GM18502 (cell line): ENCODE results near the gene GFI1B.
"Not testable (repeated sequence)": the region's sequence is repeated elsewhere in the genome, so short reads cannot be mapped to it uniquely, and the experiment has no call there.

ENCODE experiments used
- ATAC-seq: cut with Tn5 transposase; IDR thresholded peaks from one replicate; pipeline ENCODE4 v1.9.1; 2021; ENCODE audit warnings: mild to moderate bottlenecking; ENCODE audit not compliant: unreplicated experiment, poor library complexity

GFI1B gene

GRCh38 chr9:132989414-132989996 lies 11.0 kb downstream of the GFI1B start:
- no peak for ATAC-seq

- ATAC-seq: not testable (repeated sequence)
These were observed 11.6 kb downstream of the GFI1B start for GRCh38 chr9:132989998-132990557.

- no peak for ATAC-seq
These were observed 12.3 kb downstream of the GFI1B start for GRCh38 chr9:132990781-132991180.

- no peak for ATAC-seq
These were observed 13.1 kb downstream of the GFI1B start for GRCh38 chr9:132991351-132992300.

- no peak for ATAC-seq
These were observed 15.0 kb downstream of the GFI1B start for GRCh38 chr9:132993511-132993939.

- no peak for ATAC-seq
These were observed 16.1 kb downstream of the GFI1B start for GRCh38 chr9:132994410-132995120.

- ATAC-seq: no peak
These were observed 16.6 kb downstream of the GFI1B start for GRCh38 chr9:132995121-132995420.

GRCh38 chr9:132995879-132996278 lies 17.4 kb downstream of the GFI1B start:
- no peak for ATAC-seq

- no peak for ATAC-seq
These were observed 18.0 kb downstream of the GFI1B start for GRCh38 chr9:132996526-132996925.

GRCh38 chr9:132997591-132997990 lies 19.1 kb downstream of the GFI1B start:
- ATAC-seq: no peak

- ATAC-seq: not testable (repeated sequence)
These were observed 19.7 kb downstream of the GFI1B start for GRCh38 chr9:132998221-132998620.

- no peak for ATAC-seq
These were observed 20.5 kb downstream of the GFI1B start for GRCh38 chr9:132998831-132999635.

- no peak for ATAC-seq
These were observed 23.9 kb downstream of the GFI1B start for GRCh38 chr9:133002147-133003070.

- no peak for ATAC-seq
These were observed 24.6 kb downstream of the GFI1B start for GRCh38 chr9:133003071-133003461.

- no peak for ATAC-seq
These were observed 25.2 kb downstream of the GFI1B start for GRCh38 chr9:133003671-133004090.

- ATAC-seq: no peak
These were observed 25.9 kb downstream of the GFI1B start for GRCh38 chr9:133004091-133004998.

- no peak for ATAC-seq
These were observed 26.7 kb downstream of the GFI1B start for GRCh38 chr9:133004999-133005760.
